ENCODE measurements around the gene CDC42EP1. TPM values are rescaled to one million over a fixed set of nuclear protein-coding genes. Genes with fewer than 3 reads are reported as not detected.
A peak's percentile ranks its signal among the peaks of the same experiment; 100 is the strongest.

The CDC42EP1 gene
- 9.6 to 12.7 TPM (median 10.4 TPM) in 3 replicates for total RNA-seq (2021)
- Bru-seq, nascent RNA = percentile 49 among the genes with signal in this experiment
- long read RNA-seq, experiment 1, transcript CDC42EP1-201 (3 exons, 2,181 nt) = major isoform, 36 of 43 reads
- long read RNA-seq, experiment 1, partial matches to known transcripts = 5 of 43 reads
- long read RNA-seq, experiment 1, other reads (novel, unspliced or antisense) = 2 of 43 reads
- long read RNA-seq, experiment 2, transcript CDC42EP1-201 (3 exons, 2,181 nt) = major isoform, 6 of 12 reads
- long read RNA-seq, experiment 2, partial matches to known transcripts = 4 of 12 reads
- long read RNA-seq, experiment 2, other reads (novel, unspliced or antisense) = 2 of 12 reads
- long read RNA-seq, experiment 3 = 0 reads

DNA sequence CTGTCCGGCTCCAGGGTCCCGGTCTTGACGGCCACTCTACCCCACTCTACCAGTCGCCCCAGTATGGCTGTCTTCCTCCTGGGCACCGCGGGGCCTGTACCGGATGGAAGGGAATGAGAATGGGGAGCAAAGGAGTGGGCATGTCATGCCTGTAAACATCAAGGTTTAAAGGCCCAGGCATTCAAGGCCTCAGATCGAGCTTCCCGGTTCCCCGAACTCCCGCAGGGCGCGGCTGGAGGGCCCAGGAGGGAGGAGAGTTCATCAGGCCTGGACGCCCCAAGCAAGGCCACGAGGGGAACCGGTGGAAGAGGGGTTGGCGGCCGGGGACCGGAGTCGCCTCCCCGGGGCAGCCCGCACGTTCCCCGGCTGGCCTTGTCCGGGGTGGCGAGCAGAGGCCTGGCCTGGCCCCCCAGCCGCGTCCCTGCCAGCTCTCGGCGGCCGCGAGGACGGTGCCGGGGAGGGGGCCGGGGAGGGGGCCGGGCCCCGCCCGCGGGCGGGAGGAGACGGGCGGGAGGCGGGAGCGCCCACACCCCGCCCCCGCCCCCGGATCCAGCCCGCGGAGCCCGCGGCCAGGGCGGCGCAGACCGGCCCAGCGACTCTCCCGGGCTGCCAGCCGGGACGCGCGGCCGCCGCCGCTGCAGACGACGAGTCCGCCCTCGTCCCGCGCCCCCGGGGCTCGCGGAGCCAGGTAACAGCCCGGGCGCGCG is at the start of gene CDC42EP1:
TSS of gene CDC42EP1 (plus strand) at position 580 of the 707 bp plus-strand sequence. CDS start 5,870 bp downstream, outside the sequence.
- peaks cover 59% of the 10 kb centered on the region for H3K4me1 Mint-ChIP-seq
- POLR2A ChIA-PET = interaction anchor here (1.0 to 1.2 kb wide), 3 partner anchors 13 to 49 kb away, joined by 3 to 4 read pairs (median 4); partner anchors contain the start of gene GGA1

GRCh38 chr22:37511395-37512104 is 48.7 kb upstream of the CDC42EP1 start:
- POLR2A ChIA-PET = no interaction called here
- H3K27ac Mint-ChIP-seq = no peak overlapping the region
- no peak for DNase-seq (ENCODE audit: low spot score)
- peaks cover 6% of the 10 kb centered on the region for H3K9me3 Mint-ChIP-seq
- H3K4me3 Mint-ChIP-seq = no peak overlapping the region
- H3K4me1 Mint-ChIP-seq = peaks cover 8% of the 10 kb centered on the region
- CTCF ChIA-PET = interaction anchor here (1.7 to 2.5 kb wide), 3 partner anchors 11 to 81 kb away, joined by 7 to 16 read pairs (median 8); no protein-coding TSS in a partner anchor
- peaks cover 6% of the 10 kb centered on the region for H3K36me3 Mint-ChIP-seq
- no peaks in the 10 kb centered on the region for H3K27me3 Mint-ChIP-seq (ENCODE audit: low read depth)
- ATAC-seq = no peak
- TF ChIP-seq ZNF121 (CRISPR knock-in tag; IDR thresholded peaks at IDR 0.05) = no peak
- TF ChIP-seq CREB1 (CRISPR knock-in tag; IDR thresholded peaks at IDR 0.05) = no peak
- no peak for TF ChIP-seq IRF2 (CRISPR knock-in tag; IDR thresholded peaks at IDR 0.05; ENCODE audit: borderline replicate concordance, low read depth)
- no peak for TF ChIP-seq FOXP4 (CRISPR knock-in tag; IDR thresholded peaks at IDR 0.05)
- TF ChIP-seq, protein P1, sequence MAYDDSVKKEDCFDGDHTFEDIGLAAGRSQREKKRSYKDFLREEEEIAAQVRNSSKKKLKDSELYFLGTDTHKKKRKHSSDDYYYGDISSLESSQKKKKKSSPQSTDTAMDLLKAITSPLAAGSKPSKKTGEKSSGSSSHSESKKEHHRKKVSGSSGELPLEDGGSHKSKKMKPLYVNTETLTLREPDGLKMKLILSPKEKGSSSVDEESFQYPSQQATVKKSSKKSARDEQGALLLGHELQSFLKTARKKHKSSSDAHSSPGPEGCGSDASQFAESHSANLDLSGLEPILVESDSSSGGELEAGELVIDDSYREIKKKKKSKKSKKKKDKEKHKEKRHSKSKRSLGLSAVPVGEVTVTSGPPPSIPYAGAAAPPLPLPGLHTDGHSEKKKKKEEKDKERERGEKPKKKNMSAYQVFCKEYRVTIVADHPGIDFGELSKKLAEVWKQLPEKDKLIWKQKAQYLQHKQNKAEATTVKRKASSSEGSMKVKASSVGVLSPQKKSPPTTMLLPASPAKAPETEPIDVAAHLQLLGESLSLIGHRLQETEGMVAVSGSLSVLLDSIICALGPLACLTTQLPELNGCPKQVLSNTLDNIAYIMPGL (CRISPR knock-in tag; IDR thresholded peaks at IDR 0.05) = no peak
- TF ChIP-seq, protein P2, sequence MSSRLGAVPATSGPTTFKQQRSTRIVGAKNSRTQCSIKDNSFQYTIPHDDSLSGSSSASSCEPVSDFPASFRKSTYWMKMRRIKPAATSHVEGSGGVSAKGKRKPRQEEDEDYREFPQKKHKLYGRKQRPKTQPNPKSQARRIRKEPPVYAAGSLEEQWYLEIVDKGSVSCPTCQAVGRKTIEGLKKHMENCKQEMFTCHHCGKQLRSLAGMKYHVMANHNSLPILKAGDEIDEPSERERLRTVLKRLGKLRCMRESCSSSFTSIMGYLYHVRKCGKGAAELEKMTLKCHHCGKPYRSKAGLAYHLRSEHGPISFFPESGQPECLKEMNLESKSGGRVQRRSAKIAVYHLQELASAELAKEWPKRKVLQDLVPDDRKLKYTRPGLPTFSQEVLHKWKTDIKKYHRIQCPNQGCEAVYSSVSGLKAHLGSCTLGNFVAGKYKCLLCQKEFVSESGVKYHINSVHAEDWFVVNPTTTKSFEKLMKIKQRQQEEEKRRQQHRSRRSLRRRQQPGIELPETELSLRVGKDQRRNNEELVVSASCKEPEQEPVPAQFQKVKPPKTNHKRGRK (CRISPR knock-in tag; IDR thresholded peaks at IDR 0.05; ENCODE audit: borderline replicate concordance) = no peak
- TF ChIP-seq ZNF232 (CRISPR knock-in tag; IDR thresholded peaks at IDR 0.05) = no peak
- no peak for TF ChIP-seq ZNF138 (CRISPR knock-in tag; conservative IDR thresholded peaks at IDR 0.05)
- TF ChIP-seq ZBTB43 (CRISPR knock-in tag; IDR thresholded peaks at IDR 0.05) = no peak
- TF ChIP-seq, protein P3, sequence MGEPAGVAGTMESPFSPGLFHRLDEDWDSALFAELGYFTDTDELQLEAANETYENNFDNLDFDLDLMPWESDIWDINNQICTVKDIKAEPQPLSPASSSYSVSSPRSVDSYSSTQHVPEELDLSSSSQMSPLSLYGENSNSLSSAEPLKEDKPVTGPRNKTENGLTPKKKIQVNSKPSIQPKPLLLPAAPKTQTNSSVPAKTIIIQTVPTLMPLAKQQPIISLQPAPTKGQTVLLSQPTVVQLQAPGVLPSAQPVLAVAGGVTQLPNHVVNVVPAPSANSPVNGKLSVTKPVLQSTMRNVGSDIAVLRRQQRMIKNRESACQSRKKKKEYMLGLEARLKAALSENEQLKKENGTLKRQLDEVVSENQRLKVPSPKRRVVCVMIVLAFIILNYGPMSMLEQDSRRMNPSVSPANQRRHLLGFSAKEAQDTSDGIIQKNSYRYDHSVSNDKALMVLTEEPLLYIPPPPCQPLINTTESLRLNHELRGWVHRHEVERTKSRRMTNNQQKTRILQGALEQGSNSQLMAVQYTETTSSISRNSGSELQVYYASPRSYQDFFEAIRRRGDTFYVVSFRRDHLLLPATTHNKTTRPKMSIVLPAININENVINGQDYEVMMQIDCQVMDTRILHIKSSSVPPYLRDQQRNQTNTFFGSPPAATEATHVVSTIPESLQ (CRISPR knock-in tag; IDR thresholded peaks at IDR 0.05) = no peak
- TF ChIP-seq ZNF396 (CRISPR knock-in tag; IDR thresholded peaks at IDR 0.05; ENCODE audit: borderline replicate concordance) = no peak
- TF ChIP-seq, protein P4, sequence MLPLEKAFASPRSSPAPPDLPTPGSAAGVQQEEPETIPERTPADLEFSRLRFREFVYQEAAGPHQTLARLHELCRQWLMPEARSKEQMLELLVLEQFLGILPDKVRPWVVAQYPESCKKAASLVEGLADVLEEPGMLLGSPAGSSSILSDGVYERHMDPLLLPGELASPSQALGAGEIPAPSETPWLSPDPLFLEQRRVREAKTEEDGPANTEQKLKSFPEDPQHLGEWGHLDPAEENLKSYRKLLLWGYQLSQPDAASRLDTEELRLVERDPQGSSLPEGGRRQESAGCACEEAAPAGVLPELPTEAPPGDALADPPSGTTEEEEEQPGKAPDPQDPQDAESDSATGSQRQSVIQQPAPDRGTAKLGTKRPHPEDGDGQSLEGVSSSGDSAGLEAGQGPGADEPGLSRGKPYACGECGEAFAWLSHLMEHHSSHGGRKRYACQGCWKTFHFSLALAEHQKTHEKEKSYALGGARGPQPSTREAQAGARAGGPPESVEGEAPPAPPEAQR (CRISPR knock-in tag; IDR thresholded peaks at IDR 0.05) = no peak
- no peak for TF ChIP-seq NFATC4 (CRISPR knock-in tag; IDR thresholded peaks at IDR 0.05)
- TF ChIP-seq, protein P5, sequence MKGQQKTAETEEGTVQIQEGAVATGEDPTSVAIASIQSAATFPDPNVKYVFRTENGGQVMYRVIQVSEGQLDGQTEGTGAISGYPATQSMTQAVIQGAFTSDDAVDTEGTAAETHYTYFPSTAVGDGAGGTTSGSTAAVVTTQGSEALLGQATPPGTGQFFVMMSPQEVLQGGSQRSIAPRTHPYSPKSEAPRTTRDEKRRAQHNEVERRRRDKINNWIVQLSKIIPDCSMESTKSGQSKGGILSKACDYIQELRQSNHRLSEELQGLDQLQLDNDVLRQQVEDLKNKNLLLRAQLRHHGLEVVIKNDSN (CRISPR knock-in tag; IDR thresholded peaks at IDR 0.05) = no peak
- no peak for TF ChIP-seq SOX15 (CRISPR knock-in tag; IDR thresholded peaks at IDR 0.05)
- TF ChIP-seq TEAD1 (CRISPR knock-in tag; IDR thresholded peaks at IDR 0.05) = no peak

More for the DNA sequence above, at the start of gene CDC42EP1:
- no peaks in the 10 kb centered on the region for H3K36me3 Mint-ChIP-seq
- ATAC-seq (peak; percentile 17), DNase-seq (ENCODE audit: low spot score) (peak; percentile 55)
- no peaks in the 10 kb centered on the region for H3K9me3 Mint-ChIP-seq
- no peak within 1 kb of the TSS for H3K27ac Mint-ChIP-seq
- peaks cover 64% of the 10 kb centered on the region for H3K27me3 Mint-ChIP-seq (ENCODE audit: low read depth)
- no peak for TF ChIP-seq FOXP1 (CRISPR knock-in tag; IDR thresholded peaks at IDR 0.05; ENCODE audit: borderline replicate concordance)
- TF ChIP-seq SOX15 (CRISPR knock-in tag; IDR thresholded peaks at IDR 0.05) = no peak
- TF ChIP-seq ZNF423 (CRISPR knock-in tag; IDR thresholded peaks at IDR 0.05) = peak; percentile 67
- TF ChIP-seq NFE2L1 (CRISPR knock-in tag; IDR thresholded peaks at IDR 0.05) = no peak
- TF ChIP-seq GABPB1 (CRISPR knock-in tag; IDR thresholded peaks at IDR 0.05) = 0 out of 2 replicates have a peak, but pooled peaks have one; percentile 16
- peak within 1 kb of the TSS; percentile 73 for H3K4me3 Mint-ChIP-seq
- CTCF ChIA-PET = interaction anchor here (1.0 to 20.7 kb wide), 3 partner anchors 15 to 47 kb away, joined by 4 to 728 read pairs (median 146); no protein-coding TSS in a partner anchor

Data from WTC11 (cell line).